GM18873 (cell line): ENCODE measurements around the gene HMGCS2.
"Not testable (repeated sequence)": the region's sequence is repeated elsewhere in the genome, so short reads cannot be mapped to it uniquely, and the experiment has no call there.

Experiments
- ATAC-seq: cut with Tn5 transposase; IDR thresholded peaks from one replicate; pipeline ENCODE4 v1.9.1; 2021; ENCODE audit warnings: mild to moderate bottlenecking, moderate library complexity, moderate number of reproducible peaks; ENCODE audit not compliant: unreplicated experiment, low FRiP score

HMGCS2 gene

GRCh38 chr1:119732465-119733168 lies 36.1 kb downstream of the HMGCS2 start:
- ATAC-seq: no peak

- no peak for ATAC-seq
Observed at GRCh38 chr1:119731741-119732430, 36.8 kb downstream of the HMGCS2 start.

GRCh38 chr1:119731060-119731459 lies 37.6 kb downstream of the HMGCS2 start:
- no peak for ATAC-seq

GRCh38 chr1:119729044-119729443 lies 39.7 kb downstream of the HMGCS2 start:
- no peak for ATAC-seq

GRCh38 chr1:119727991-119728390 lies 40.7 kb downstream of the HMGCS2 start:
- no peak for ATAC-seq

- no peak for ATAC-seq
Observed at GRCh38 chr1:119725626-119726025, 43.1 kb downstream of the HMGCS2 start.

- ATAC-seq: no peak
Observed at GRCh38 chr1:119724611-119725218, 44.0 kb downstream of the HMGCS2 start.

- no peak for ATAC-seq
Observed at GRCh38 chr1:119721896-119722295, 46.8 kb downstream of the HMGCS2 start.

- no peak for ATAC-seq
Observed at GRCh38 chr1:119720866-119721440, 47.8 kb downstream of the HMGCS2 start.

- no peak for ATAC-seq
Observed at GRCh38 chr1:119718972-119719371, 49.7 kb downstream of the HMGCS2 start.

- ATAC-seq: no peak
Observed at GRCh38 chr1:119718409-119718808, 50.3 kb downstream of the HMGCS2 start.

GRCh38 chr1:119715542-119715941 lies 53.2 kb downstream of the HMGCS2 start:
- ATAC-seq: no peak

- ATAC-seq: no peak
Observed at GRCh38 chr1:119714583-119714982, 54.1 kb downstream of the HMGCS2 start.

- no peak for ATAC-seq
Observed at GRCh38 chr1:119713749-119714456, 54.8 kb downstream of the HMGCS2 start.

- no peak for ATAC-seq
Observed at GRCh38 chr1:119713039-119713748, 55.5 kb downstream of the HMGCS2 start.

- no peak for ATAC-seq
Observed at GRCh38 chr1:119712342-119713038, 56.2 kb downstream of the HMGCS2 start.

GRCh38 chr1:119711804-119712341 lies 56.8 kb downstream of the HMGCS2 start, which contains the start of gene PHGDH:
PHGDH (plus strand) TSS chr1:119711934; CDS start chr1:119712023, 89 bp downstream.
- ATAC-seq: no peak

GRCh38 chr1:119711356-119711803 lies 57.3 kb downstream of the HMGCS2 start:
- not testable (repeated sequence) for ATAC-seq

- not testable (repeated sequence) for ATAC-seq
Observed at GRCh38 chr1:119706599-119706998, 62.1 kb downstream of the HMGCS2 start.
